Measurements from ENCODE around the gene SLC6A17.

DNA sequence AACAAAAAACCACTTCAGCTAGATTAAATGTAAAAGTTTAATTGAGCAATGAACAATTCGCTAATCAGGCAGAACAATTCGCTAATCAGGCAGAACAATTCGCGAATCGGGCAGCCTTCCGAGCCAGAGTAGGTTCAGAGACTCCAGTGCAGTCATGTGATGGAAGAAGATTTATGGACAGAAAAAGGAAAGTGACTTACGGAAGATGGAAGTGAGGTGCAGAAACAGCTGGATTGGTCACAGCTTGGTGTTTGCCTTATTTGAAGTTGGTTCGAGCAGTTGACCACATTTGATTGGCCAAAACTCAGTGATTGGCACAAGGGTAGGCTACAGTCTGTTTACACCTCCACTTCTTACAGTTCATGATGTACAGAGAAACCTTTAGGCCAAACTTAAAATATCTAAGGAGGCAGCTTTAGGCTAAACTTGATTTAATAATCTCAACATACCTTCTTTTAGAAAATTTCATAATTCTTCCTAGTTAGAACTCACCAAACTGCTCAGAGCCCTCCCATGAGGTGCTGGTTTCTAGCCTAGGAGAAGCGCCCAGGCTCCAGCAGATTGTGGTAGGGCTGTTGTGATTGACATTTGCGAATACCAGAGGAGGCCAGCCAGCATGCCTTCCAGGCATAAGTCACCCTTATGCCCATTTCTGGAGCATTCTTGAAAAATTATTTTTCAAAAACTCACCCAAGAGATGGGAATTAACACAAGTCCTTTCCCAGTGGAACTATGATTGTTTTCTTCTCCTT, 37.0 kb downstream of the SLC6A17 start:
- TF ChIP-seq, protein P1, sequence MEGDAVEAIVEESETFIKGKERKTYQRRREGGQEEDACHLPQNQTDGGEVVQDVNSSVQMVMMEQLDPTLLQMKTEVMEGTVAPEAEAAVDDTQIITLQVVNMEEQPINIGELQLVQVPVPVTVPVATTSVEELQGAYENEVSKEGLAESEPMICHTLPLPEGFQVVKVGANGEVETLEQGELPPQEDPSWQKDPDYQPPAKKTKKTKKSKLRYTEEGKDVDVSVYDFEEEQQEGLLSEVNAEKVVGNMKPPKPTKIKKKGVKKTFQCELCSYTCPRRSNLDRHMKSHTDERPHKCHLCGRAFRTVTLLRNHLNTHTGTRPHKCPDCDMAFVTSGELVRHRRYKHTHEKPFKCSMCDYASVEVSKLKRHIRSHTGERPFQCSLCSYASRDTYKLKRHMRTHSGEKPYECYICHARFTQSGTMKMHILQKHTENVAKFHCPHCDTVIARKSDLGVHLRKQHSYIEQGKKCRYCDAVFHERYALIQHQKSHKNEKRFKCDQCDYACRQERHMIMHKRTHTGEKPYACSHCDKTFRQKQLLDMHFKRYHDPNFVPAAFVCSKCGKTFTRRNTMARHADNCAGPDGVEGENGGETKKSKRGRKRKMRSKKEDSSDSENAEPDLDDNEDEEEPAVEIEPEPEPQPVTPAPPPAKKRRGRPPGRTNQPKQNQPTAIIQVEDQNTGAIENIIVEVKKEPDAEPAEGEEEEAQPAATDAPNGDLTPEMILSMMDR (conservative IDR thresholded peaks at IDR 0.05; ENCODE audit: low read length) = no peak
- no peak for TF ChIP-seq EZH2phosphoT487 (IDR thresholded peaks at IDR 0.05; ENCODE audit: borderline replicate concordance)
